Activated B cell treated with CpG ODN at 0.5 μM for 24 hours (primary cell): ENCODE results near the gene COL25A1. TPM values are rescaled to one million over a fixed set of nuclear protein-coding genes. Genes with fewer than 3 reads are reported as not detected.

Experiments used
- ATAC-seq: fragments of 200-7000 bp; cut with Tn5 transposase; one replicate; pipeline ENCODE4 v1.10.0; 2021; ENCODE audit warnings: low read depth, mild to moderate bottlenecking, moderate library complexity
- CTCF ChIA-PET: fragments of 350-600 bp; sonication (Branson Sonifier 250); formaldehyde crosslinking; loops from one replicate; lab custom pipeline; 2021; ENCODE audit warnings: antibody characterized with exemption; lab: Charles Lee
- POLR2A ChIA-PET: fragments of 350-600 bp; sonication (Branson Sonifier 250); formaldehyde crosslinking; loops from one replicate; lab custom pipeline; 2021; ENCODE audit warnings: antibody characterized with exemption; lab: Charles Lee
- DNase-seq: peaks from one replicate; pipeline ENCODE4 v3.0.0; 2022
- H3K27ac Mint-ChIP-seq: one replicate; pipeline ENCODE4 v1.8.0; 2020; ENCODE audit warnings: mixed read lengths
- H3K27me3 Mint-ChIP-seq: one replicate; pipeline ENCODE4 v1.8.0; 2021; ENCODE audit warnings: mixed read lengths
- H3K36me3 Mint-ChIP-seq: one replicate; pipeline ENCODE4 v1.8.0; 2021; ENCODE audit warnings: low read depth, mixed read lengths
- H3K4me1 Mint-ChIP-seq: one replicate; pipeline ENCODE4 v1.8.0; 2021; ENCODE audit warnings: mixed read lengths
- H3K4me3 Mint-ChIP-seq: one replicate; pipeline ENCODE4 v1.8.0; 2020; ENCODE audit warnings: mild to moderate bottlenecking, mixed read lengths
- H3K9me3 Mint-ChIP-seq: one replicate; pipeline ENCODE4 v1.8.0; 2020; ENCODE audit warnings: mixed read lengths
- CTCF ChIP-seq: fragments of 200-600 bp; IDR thresholded peaks from one replicate; pipeline ENCODE4 v1.8.0; 2022; ENCODE audit warnings: antibody characterized with exemption, mild to moderate bottlenecking
- intact Hi-C: fragments of 100-400 bp; cut with micrococcal nuclease; formaldehyde crosslinking; loops from one replicate; pipeline ENCODE4 v1.15.1; 2024
- total RNA-seq: library from RNA; stranded (reverse); gene quantifications from 2 replicates; pipeline ENCODE4 v1.2.3, GENCODE V29; 2022

The COL25A1 gene
- not detected in 2 replicates for total RNA-seq

GRCh38 chr4:109302361-109303139, at the start of gene COL25A1:
COL25A1 (minus strand) TSS chr4:109302658.
- DNase-seq: no peak
- peaks cover 49% of the 10 kb centered on the region for H3K27me3 Mint-ChIP-seq

GRCh38 chr4:109350121-109350520, 47.7 kb upstream of the COL25A1 start:
- DNase-seq: no peak
- no peak for ATAC-seq
- Mint-ChIP-seq H3K9me3 (peaks cover 8% of the 10 kb centered on the region), H3K27me3 (peaks cover 7% of the 10 kb centered on the region), H3K36me3 (no peaks in the 10 kb centered on the region), H3K4me1 (no peaks in the 10 kb centered on the region), H3K27ac (no peak overlapping the region), H3K4me3 (no peak overlapping the region)
- ChIA-PET CTCF (no interaction called here), POLR2A (no interaction called here)
- no peak for TF ChIP-seq CTCF
- intact Hi-C loops: no loop called here

More at GRCh38 chr4:109302361-109303139, at the start of gene COL25A1:
- no peak for ATAC-seq
- Mint-ChIP-seq H3K9me3 (no peaks in the 10 kb centered on the region), H3K36me3 (no peaks in the 10 kb centered on the region), H3K4me1 (peaks cover 17% of the 10 kb centered on the region), H3K4me3 (peak within 1 kb of the TSS; percentile 72), H3K27ac (no peak within 1 kb of the TSS)
- TF ChIP-seq CTCF: no peak
- POLR2A ChIA-PET: no interaction called here
- CTCF ChIA-PET: no interaction called here
- intact Hi-C loops: no loop called here

GRCh38 chr4:109334129-109335105, 32.0 kb upstream of the COL25A1 start:
- no peak for TF ChIP-seq CTCF
- H3K27ac Mint-ChIP-seq: no peak overlapping the region
- H3K36me3 Mint-ChIP-seq: no peaks in the 10 kb centered on the region
- intact Hi-C loops: no loop called here
- H3K27me3 Mint-ChIP-seq: peaks cover 10% of the 10 kb centered on the region
- no peaks in the 10 kb centered on the region for H3K9me3 Mint-ChIP-seq
- DNase-seq (no peak), ATAC-seq (no peak)
- ChIA-PET POLR2A (no interaction called here), CTCF (no interaction called here)
- no peak overlapping the region for H3K4me3 Mint-ChIP-seq
- H3K4me1 Mint-ChIP-seq: no peaks in the 10 kb centered on the region

- Mint-ChIP-seq H3K36me3 (no peaks in the 10 kb centered on the region), H3K27ac (no peak overlapping the region), H3K4me1 (no peaks in the 10 kb centered on the region), H3K9me3 (no peaks in the 10 kb centered on the region), H3K27me3 (peaks cover 4% of the 10 kb centered on the region), H3K4me3 (no peak overlapping the region)
- ChIA-PET POLR2A (no interaction called here), CTCF (no interaction called here)
- intact Hi-C loops: no loop called here
- no peak for TF ChIP-seq CTCF
- ATAC-seq (no peak), DNase-seq (no peak)
Observed at GRCh38 chr4:109332926-109333464, 30.5 kb upstream of the COL25A1 start.

- POLR2A ChIA-PET: no interaction called here
Observed at GRCh38 chr4:109327641-109328040, 25.2 kb upstream of the COL25A1 start.

More at GRCh38 chr4:109327641-109328040, 25.2 kb upstream of the COL25A1 start:
- Mint-ChIP-seq H3K4me1 (no peaks in the 10 kb centered on the region), H3K27ac (no peak overlapping the region), H3K27me3 (peaks cover 4% of the 10 kb centered on the region), H3K9me3 (peaks cover 9% of the 10 kb centered on the region), H3K36me3 (no peaks in the 10 kb centered on the region), H3K4me3 (no peak overlapping the region)
- DNase-seq (no peak), ATAC-seq (no peak)
- intact Hi-C loops: no loop called here
- CTCF ChIA-PET: no interaction called here
- TF ChIP-seq CTCF: no peak
